GM12878 (cell line): ENCODE results near the gene LYPD5. TPM values are rescaled to one million over a fixed set of nuclear protein-coding genes. Genes with fewer than 3 reads are reported as not detected.

Source experiments
- ATAC-seq: fragments of 200-7000 bp; cut with Tn5 transposase; 3 replicates; pipeline ENCODE4 v1.9.1; 2020; ENCODE audit warnings: mild to moderate bottlenecking, moderate library complexity
- BruUV-seq: library from RNA; stranded (reverse); fragments of 400-500 nt; replicated peaks from 2 replicates; lab custom pipeline; 2021; lab: Mats Ljungman, UMichigan
- CTCF ChIA-PET: fragments of 300-600 bp; sonication (Branson Sonifier 250); formaldehyde crosslinking; extraction: SDS; loops from one replicate; lab custom pipeline; 2021; ENCODE audit warnings: inconsistent platforms; lab: Yijun Ruan, JAX
- POLR2A ChIA-PET: fragments of 350-600 bp; formaldehyde crosslinking; extraction: SDS; loops from one replicate; lab custom pipeline; 2021; ENCODE audit warnings: inconsistent platforms; lab: Charles Lee
- RAD21 ChIA-PET: fragments of 300-600 bp; sonication (Branson Sonifier 250); formaldehyde crosslinking; loops from one replicate; lab custom pipeline; 2023; ENCODE audit warnings: antibody characterized with exemption; ENCODE audit not compliant: unreplicated experiment; lab: Charles Lee
- SMC1A ChIA-PET: fragments of 300-600 bp; sonication (Branson Sonifier 250); formaldehyde crosslinking; loops from one replicate; lab custom pipeline; 2023; ENCODE audit not compliant: unreplicated experiment, uncharacterized antibody; lab: Charles Lee
- DNase-seq: peaks from one replicate; pipeline ENCODE4 v3.0.0-alpha.2; 2011; ENCODE audit warnings: low read depth, low spot score
- FAIRE-seq: peaks from 3 replicates; lab custom pipeline; 2011; peaks lifted over from hg19 to GRCh38; lab: Jason Lieb, UNC
- H2AFZ ChIP-seq: 2 replicates; pipeline ENCODE4 v1.6.0; 2011; ENCODE audit warnings: low read depth, low read length, control low read depth; ENCODE audit not compliant: control insufficient read depth
- H3K27ac ChIP-seq: 2 replicates; pipeline ENCODE4 v1.5.1; 2011; ENCODE audit warnings: control low read depth; ENCODE audit not compliant: control insufficient read depth, insufficient read depth
- H3K27me3 ChIP-seq, 2 experiments: replicated peaks in 1 of 2; 2 replicates each; pipeline versions ENCODE4 v1.6.0 to v1.6.1; 2011; ENCODE audit warnings: low read length in 1 of 2; ENCODE audit not compliant: control insufficient read depth in 2 of 2, insufficient read depth in 2 of 2
- H3K36me3 ChIP-seq, 2 experiments: 2 replicates each; pipeline ENCODE4 v1.5.1; 2011; ENCODE audit warnings: low read length in 1 of 2; ENCODE audit not compliant: control insufficient read depth in 2 of 2, insufficient read depth in 2 of 2
- H3K4me1 ChIP-seq: 2 replicates; pipeline ENCODE4 v1.6.1; 2011; ENCODE audit warnings: mild to moderate bottlenecking, low read length, moderate library complexity, mixed read lengths; ENCODE audit not compliant: control insufficient read depth, insufficient read depth
- H3K4me2 ChIP-seq: 2 replicates; pipeline ENCODE4 v1.6.0; 2011; ENCODE audit warnings: control low read depth; ENCODE audit not compliant: control insufficient read depth, insufficient read depth
- H3K4me3 ChIP-seq: fragments of 200-600 bp; sonication (generic); 2 replicates; pipeline ENCODE4 v1.5.1; 2016
- H3K79me2 ChIP-seq: 2 replicates; pipeline ENCODE4 v1.6.0; 2011; ENCODE audit warnings: low read length; ENCODE audit not compliant: control insufficient read depth, insufficient read depth
- H3K9ac ChIP-seq: 2 replicates; pipeline ENCODE4 v1.8.0; 2011; ENCODE audit warnings: low read length, control low read depth, mixed read lengths; ENCODE audit not compliant: control insufficient read depth, insufficient read depth
- H3K9me3 ChIP-seq: replicated peaks from 3 replicates; pipeline ENCODE4 v1.5.1; 2011; ENCODE audit warnings: mild to moderate bottlenecking, low read length; ENCODE audit not compliant: control insufficient read depth, insufficient read depth
- H4K20me1 ChIP-seq: 2 replicates; pipeline ENCODE4 v1.6.0; 2011; ENCODE audit not compliant: control insufficient read depth, insufficient read depth
- BCL11A ChIP-seq: IDR thresholded peaks from 2 replicates; pipeline ENCODE4 v1.6.1; 2011; ENCODE audit warnings: low read depth, low read length
- CHD2 ChIP-seq: IDR thresholded peaks from 2 replicates; pipeline ENCODE4 v1.6.1; 2011; ENCODE audit warnings: low read depth, low read length, improper control_type of control experiment, borderline replicate concordance
- EZH2 ChIP-seq: IDR thresholded peaks from 2 replicates; pipeline ENCODE4 v1.6.1; 2012; ENCODE audit warnings: low read depth, mild to moderate bottlenecking, control low read depth, inconsistent platforms, low read length, borderline replicate concordance; ENCODE audit not compliant: control insufficient read depth
- NFXL1 ChIP-seq: fragments of 450-650 bp; IDR thresholded peaks from 2 replicates; pipeline ENCODE4 v1.6.1; 2017; ENCODE audit warnings: antibody characterized with exemption, mild to moderate bottlenecking, borderline replicate concordance
- RCOR1 ChIP-seq: conservative IDR thresholded peaks from 2 replicates; pipeline ENCODE4 v1.6.1; 2012; ENCODE audit warnings: low read depth, low read length, improper control_type of control experiment
- SMAD5 ChIP-seq: IDR thresholded peaks from 2 replicates; pipeline ENCODE4 v1.6.1; 2016; ENCODE audit warnings: antibody characterized with exemption, low read depth
- TBL1XR1 ChIP-seq: IDR thresholded peaks from 2 replicates; pipeline ENCODE4 v1.6.1; 2012; ENCODE audit warnings: low read depth, low read length, improper control_type of control experiment
- TCF12 ChIP-seq: IDR thresholded peaks from 2 replicates; pipeline ENCODE4 v1.6.1; 2011; ENCODE audit warnings: low read depth, mild to moderate bottlenecking, low read length
- ZZZ3 ChIP-seq: IDR thresholded peaks from 2 replicates; pipeline ENCODE4 v1.6.1; 2011; ENCODE audit warnings: low read depth; ENCODE audit not compliant: control insufficient read depth, insufficient read length
- WGBS: methylation state at CpG from one replicate; pipeline ENCODE4 v1.1.6; 2016; ENCODE audit warnings: low lambda C conversion rate; ENCODE audit not compliant: insufficient replicate concordance, insufficient coverage; ENCODE audit errors: missing lambda C conversion rate; 5-methylcytosine and 5-hydroxymethylcytosine counted together
- in situ Hi-C: fragments of 300-500 bp; cut with MboI; formaldehyde crosslinking; loops from 9 replicates; pipeline ENCODE4 v1.14.3; 2018; ENCODE audit warnings: mixed read lengths
- intact Hi-C: fragments of 100-400 bp; cut with micrococcal nuclease; formaldehyde crosslinking; loops from one replicate; pipeline ENCODE4 v1.14.2; 2022; ENCODE audit not compliant: unreplicated experiment
- polyA plus RNA-seq, 11 experiments: library from polyadenylated mRNA; depleted of rRNA in 4 of 11; unstranded in 6 of 11; stranded (reverse) in 5 of 11; fragments of >200 nt; fragmentation: Nextera tagmentation in 4 of 11; fragmentation: Illumina TruSeq in 1 of 11; extraction: Ambion mirVana in 4 of 11; extraction: Trizol in 1 of 11; gene quantifications; 1 replicate in 1 of 11; 2 replicates in 10 of 11; pipeline versions ENCODE4 v1.2.1 to v1.2.3, GENCODE V29; 2011 to 2016; ENCODE audit warnings: inconsistent platforms in 2 of 11, missing spikeins in 2 of 11, low read depth in 1 of 11
- total RNA-seq, 4 experiments: library from RNA; depleted of rRNA in 3 of 4; stranded (reverse); fragments of >200 nt in 3 of 4; fragmentation: Illumina TruSeq in 1 of 4; extraction: Trizol in 1 of 4; gene quantifications; 2 replicates each; pipeline versions ENCODE4 v1.2.1 to v1.2.3, GENCODE V29; 2013 to 2021
- TF ChIP-seq, protein P1 (sequence below): fragments of 450-650 bp; IDR thresholded peaks from 2 replicates; pipeline ENCODE4 v1.6.1; 2017; ENCODE audit warnings: mild to moderate bottlenecking, moderate library complexity
- TF ChIP-seq, protein P2 (sequence below): fragments of 450-650 bp; conservative IDR thresholded peaks from 2 replicates; pipeline ENCODE4 v1.6.1; 2017; ENCODE audit warnings: mild to moderate bottlenecking, moderate library complexity
- TF ChIP-seq, protein P3 (sequence below): IDR thresholded peaks from 2 replicates; pipeline ENCODE4 v1.6.1; 2012; ENCODE audit warnings: low read depth, low read length, improper control_type of control experiment

The LYPD5 gene
- total and polyA plus RNA-seq, 10 of the 15 experiments (the other 5 are each of a cell fraction or from before 2014, with no cell fraction given): 0.04 to 2.2 (median 0.69) TPM; not detected in 1

DNA sequence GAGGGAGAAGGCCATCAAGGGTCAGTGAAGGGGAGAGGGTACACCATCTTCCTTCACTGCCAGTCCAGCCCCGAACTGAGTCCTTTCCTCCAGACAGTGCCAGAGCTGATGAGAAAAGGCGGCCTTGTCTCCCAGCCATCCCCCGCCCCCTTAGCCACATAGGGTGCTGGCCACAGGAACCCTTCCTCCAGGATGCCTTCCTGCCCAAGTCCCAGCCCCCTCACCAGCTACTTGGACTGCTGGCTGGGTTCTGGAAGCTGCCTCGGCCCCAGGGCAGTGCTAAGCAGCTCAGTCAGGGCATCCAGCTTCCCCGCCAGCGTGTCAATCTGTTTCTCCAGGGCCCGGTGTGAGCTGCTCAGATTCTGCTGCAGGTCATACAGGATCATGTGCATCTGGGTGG is 34.9 kb downstream of the LYPD5 start:
- BruUV-seq: no TSS peak
- Histone ChIP-seq H3K79me2 (no peaks in the 10 kb centered on the region; the same call in 1 of the 2 replicates), H2AFZ (no peak overlapping the region), H3K4me3 (0 out of 2 replicates have a peak overlapping the region, but pooled peaks have one; percentile 18), H3K36me3 (peaks cover 42 to 46% of the 10 kb centered on the region in 2 experiments), H3K9ac (peak overlapping the region; percentile 78; the same call in 1 of the 2 replicates), H3K27ac (peak overlapping the region; percentile 100), H3K9me3 (no peaks in the 10 kb centered on the region; the same call in 2 of the 3 replicates), H3K4me2 (0 out of 2 replicates have a peak overlapping the region, but pooled peaks have one; percentile 20), H4K20me1 (no peaks in the 10 kb centered on the region), H3K27me3 (no peaks in the 10 kb centered on the region), H3K4me1 (peaks cover 57% of the 10 kb centered on the region)
- in situ Hi-C loops: loop anchor here (25.0 kb wide), 2 partner anchors 1695 to 1830 kb away; partner anchors contain the start of genes ERFL and FOSB
- CTCF ChIA-PET: interaction anchor here (3.2 to 20.8 kb wide), 5 partner anchors 11 to 98 kb away, joined by 19 to 324 read pairs (median 136); partner anchors contain the start of genes KCNN4, PLAUR and SMG9
- POLR2A ChIA-PET: interaction anchor here (2.9 to 18.9 kb wide), 3 partner anchors 11 to 99 kb away, joined by 12 to 389 read pairs (median 307); partner anchors contain the start of genes KCNN4 and SMG9
- TF ChIP-seq CHD2: no peak
- TF ChIP-seq EZH2: no peak
- no peak for TF ChIP-seq SMAD5
- TF ChIP-seq ZZZ3: no peak
- no peak for TF ChIP-seq TBL1XR1
- TF ChIP-seq, protein P1, sequence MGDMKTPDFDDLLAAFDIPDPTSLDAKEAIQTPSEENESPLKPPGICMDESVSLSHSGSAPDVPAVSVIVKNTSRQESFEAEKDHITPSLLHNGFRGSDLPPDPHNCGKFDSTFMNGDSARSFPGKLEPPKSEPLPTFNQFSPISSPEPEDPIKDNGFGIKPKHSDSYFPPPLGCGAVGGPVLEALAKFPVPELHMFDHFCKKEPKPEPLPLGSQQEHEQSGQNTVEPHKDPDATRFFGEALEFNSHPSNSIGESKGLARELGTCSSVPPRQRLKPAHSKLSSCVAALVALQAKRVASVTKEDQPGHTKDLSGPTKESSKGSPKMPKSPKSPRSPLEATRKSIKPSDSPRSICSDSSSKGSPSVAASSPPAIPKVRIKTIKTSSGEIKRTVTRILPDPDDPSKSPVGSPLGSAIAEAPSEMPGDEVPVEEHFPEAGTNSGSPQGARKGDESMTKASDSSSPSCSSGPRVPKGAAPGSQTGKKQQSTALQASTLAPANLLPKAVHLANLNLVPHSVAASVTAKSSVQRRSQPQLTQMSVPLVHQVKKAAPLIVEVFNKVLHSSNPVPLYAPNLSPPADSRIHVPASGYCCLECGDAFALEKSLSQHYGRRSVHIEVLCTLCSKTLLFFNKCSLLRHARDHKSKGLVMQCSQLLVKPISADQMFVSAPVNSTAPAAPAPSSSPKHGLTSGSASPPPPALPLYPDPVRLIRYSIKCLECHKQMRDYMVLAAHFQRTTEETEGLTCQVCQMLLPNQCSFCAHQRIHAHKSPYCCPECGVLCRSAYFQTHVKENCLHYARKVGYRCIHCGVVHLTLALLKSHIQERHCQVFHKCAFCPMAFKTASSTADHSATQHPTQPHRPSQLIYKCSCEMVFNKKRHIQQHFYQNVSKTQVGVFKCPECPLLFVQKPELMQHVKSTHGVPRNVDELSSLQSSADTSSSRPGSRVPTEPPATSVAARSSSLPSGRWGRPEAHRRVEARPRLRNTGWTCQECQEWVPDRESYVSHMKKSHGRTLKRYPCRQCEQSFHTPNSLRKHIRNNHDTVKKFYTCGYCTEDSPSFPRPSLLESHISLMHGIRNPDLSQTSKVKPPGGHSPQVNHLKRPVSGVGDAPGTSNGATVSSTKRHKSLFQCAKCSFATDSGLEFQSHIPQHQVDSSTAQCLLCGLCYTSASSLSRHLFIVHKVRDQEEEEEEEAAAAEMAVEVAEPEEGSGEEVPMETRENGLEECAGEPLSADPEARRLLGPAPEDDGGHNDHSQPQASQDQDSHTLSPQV: no peak
- TF ChIP-seq, protein P2, sequence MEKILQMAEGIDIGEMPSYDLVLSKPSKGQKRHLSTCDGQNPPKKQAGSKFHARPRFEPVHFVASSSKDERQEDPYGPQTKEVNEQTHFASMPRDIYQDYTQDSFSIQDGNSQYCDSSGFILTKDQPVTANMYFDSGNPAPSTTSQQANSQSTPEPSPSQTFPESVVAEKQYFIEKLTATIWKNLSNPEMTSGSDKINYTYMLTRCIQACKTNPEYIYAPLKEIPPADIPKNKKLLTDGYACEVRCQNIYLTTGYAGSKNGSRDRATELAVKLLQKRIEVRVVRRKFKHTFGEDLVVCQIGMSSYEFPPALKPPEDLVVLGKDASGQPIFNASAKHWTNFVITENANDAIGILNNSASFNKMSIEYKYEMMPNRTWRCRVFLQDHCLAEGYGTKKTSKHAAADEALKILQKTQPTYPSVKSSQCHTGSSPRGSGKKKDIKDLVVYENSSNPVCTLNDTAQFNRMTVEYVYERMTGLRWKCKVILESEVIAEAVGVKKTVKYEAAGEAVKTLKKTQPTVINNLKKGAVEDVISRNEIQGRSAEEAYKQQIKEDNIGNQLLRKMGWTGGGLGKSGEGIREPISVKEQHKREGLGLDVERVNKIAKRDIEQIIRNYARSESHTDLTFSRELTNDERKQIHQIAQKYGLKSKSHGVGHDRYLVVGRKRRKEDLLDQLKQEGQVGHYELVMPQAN: no peak
- no peak for TF ChIP-seq RCOR1
- no peak for TF ChIP-seq BCL11A
- TF ChIP-seq, protein P3, sequence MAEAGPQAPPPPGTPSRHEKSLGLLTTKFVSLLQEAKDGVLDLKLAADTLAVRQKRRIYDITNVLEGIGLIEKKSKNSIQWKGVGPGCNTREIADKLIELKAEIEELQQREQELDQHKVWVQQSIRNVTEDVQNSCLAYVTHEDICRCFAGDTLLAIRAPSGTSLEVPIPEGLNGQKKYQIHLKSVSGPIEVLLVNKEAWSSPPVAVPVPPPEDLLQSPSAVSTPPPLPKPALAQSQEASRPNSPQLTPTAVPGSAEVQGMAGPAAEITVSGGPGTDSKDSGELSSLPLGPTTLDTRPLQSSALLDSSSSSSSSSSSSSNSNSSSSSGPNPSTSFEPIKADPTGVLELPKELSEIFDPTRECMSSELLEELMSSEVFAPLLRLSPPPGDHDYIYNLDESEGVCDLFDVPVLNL: no peak
- TF ChIP-seq NFXL1: no peak
- no peak for TF ChIP-seq TCF12
- DNase-seq (no peak), ATAC-seq (no peak), FAIRE-seq (no peak)
- intact Hi-C loops: no loop called here
- RAD21 ChIA-PET: interaction anchor here (6.1 to 8.3 kb wide), 4 partner anchors 11 to 98 kb away, joined by 55 to 167 read pairs (median 107); partner anchors contain the start of genes KCNN4, PLAUR and SMG9
- 86% methylated on average over 7 of the region's 7 CpGs for WGBS
- SMC1A ChIA-PET: interaction anchor here (0.7 to 20.1 kb wide), 6 partner anchors 8 to 99 kb away, joined by 3 to 325 read pairs (median 46); partner anchors contain the start of genes KCNN4 and SMG9
